Fibroblast of lung (primary cell): ENCODE data around the gene WWOX. TPM values are rescaled to one million over a fixed set of nuclear protein-coding genes. Genes with fewer than 3 reads are reported as not detected.
"Not testable (repeated sequence)": the region's sequence is repeated elsewhere in the genome, so short reads cannot be mapped to it uniquely, and the experiment has no call there.

ENCODE experiments used
- DNase-seq, 2 donors: peaks; one replicate each; pipeline versions ENCODE4 v3.0.0 to v3.0.0-alpha.2; 2010; ENCODE audit warnings: low read depth in 2 of 2
- H2AFZ ChIP-seq: 2 replicates; pipeline ENCODE4 v1.5.1; 2012; ENCODE audit warnings: low read length, control low read depth, inconsistent platforms
- H3K27ac ChIP-seq: 2 replicates; pipeline ENCODE4 v1.5.1; 2011; ENCODE audit warnings: low read length, control low read depth; ENCODE audit not compliant: insufficient read depth
- H3K27me3 ChIP-seq: 2 replicates; pipeline ENCODE4 v1.5.1; 2011; ENCODE audit warnings: mild to moderate bottlenecking, low read length; ENCODE audit not compliant: control insufficient read depth, insufficient read depth
- H3K36me3 ChIP-seq: 2 replicates; pipeline ENCODE4 v1.5.1; 2011; ENCODE audit warnings: low read length; ENCODE audit not compliant: control insufficient read depth, insufficient read depth
- H3K4me1 ChIP-seq: 2 replicates; pipeline ENCODE4 v1.5.1; 2011; ENCODE audit warnings: low read length; ENCODE audit not compliant: control insufficient read depth, insufficient read depth; ENCODE audit errors: extremely low read depth
- H3K4me2 ChIP-seq: 2 replicates; pipeline ENCODE4 v1.5.1; 2011; ENCODE audit warnings: low read length, control low read depth; ENCODE audit not compliant: insufficient read depth; ENCODE audit errors: extremely low read depth
- H3K4me3 ChIP-seq, 4 experiments: fragments of 200-600 bp in 1 of 4; sonication (generic) in 1 of 4; replicated peaks in 1 of 4; 2 replicates each; pipeline ENCODE4 v1.5.1; 2011 to 2016; ENCODE audit warnings: low read length in 4 of 4, low read depth in 3 of 4, mild to moderate bottlenecking in 3 of 4, control low read depth in 2 of 4, inconsistent platforms in 1 of 4, mixed read lengths in 1 of 4; ENCODE audit not compliant: insufficient read depth in 1 of 4; ENCODE audit errors: control extremely low read depth in 1 of 4
- H3K79me2 ChIP-seq: 2 replicates; pipeline ENCODE4 v1.5.1; 2012; ENCODE audit warnings: mild to moderate bottlenecking, low read length, inconsistent platforms; ENCODE audit not compliant: control insufficient read depth, insufficient read depth
- H3K9ac ChIP-seq: 2 replicates; pipeline ENCODE4 v1.5.1; 2011; ENCODE audit warnings: mild to moderate bottlenecking, low read length, control low read depth; ENCODE audit not compliant: insufficient read depth
- H3K9me3 ChIP-seq: 2 replicates; pipeline ENCODE4 v1.5.1; 2012; ENCODE audit warnings: low read depth, low read length; ENCODE audit not compliant: control insufficient read depth, insufficient read depth
- H4K20me1 ChIP-seq: 2 replicates; pipeline ENCODE4 v1.5.1; 2011; ENCODE audit warnings: low read length; ENCODE audit not compliant: control insufficient read depth, insufficient read depth; ENCODE audit errors: extremely low read depth
- CTCF ChIP-seq, 2 donors: IDR thresholded peaks in 1 of 2; conservative IDR thresholded peaks in 1 of 2; 1 replicate in 1 of 2; 2 replicates in 1 of 2; pipeline ENCODE4 v1.5.1; 2011 to 2012; ENCODE audit warnings: low read length in 2 of 2, control low read depth in 1 of 2, inconsistent platforms in 1 of 2, low read depth in 1 of 2, mild to moderate bottlenecking in 1 of 2
- EZH2 ChIP-seq: IDR thresholded peaks from 2 replicates; pipeline ENCODE4 v1.5.1; 2012; ENCODE audit warnings: low read length, control low read depth, mild to moderate bottlenecking; ENCODE audit errors: missing control alignments
- polyA plus RNA-seq, 2 donors: library from polyadenylated mRNA; depleted of rRNA in 1 of 2; stranded (reverse) in 1 of 2; unstranded in 1 of 2; fragments of >200 nt; gene quantifications; 2 replicates each; pipeline ENCODE4 v1.2.1, GENCODE V29; 2011 to 2012; ENCODE audit warnings: missing spikeins in 1 of 2
- total RNA-seq: library from RNA; depleted of rRNA; stranded (reverse); fragments of >200 nt; gene quantifications from 2 replicates; pipeline ENCODE4 v1.2.1, GENCODE V29; 2014

WWOX gene
- total and polyA plus RNA-seq, 2 donors (not counting 1 experiment from before 2014, with no cell fraction given): 5.6 to 16.3 TPM

GRCh38 chr16:79257953-79258490 lies 1158.6 kb downstream of the WWOX start:
- no peaks in the 10 kb centered on the region for H3K79me2 ChIP-seq
- no peaks in the 10 kb centered on the region for H3K36me3 ChIP-seq
- H3K9ac ChIP-seq: no peak overlapping the region
- no peak overlapping the region for H3K4me3 ChIP-seq
- H3K4me1 ChIP-seq: no peaks in the 10 kb centered on the region
- no peak overlapping the region for H2AFZ ChIP-seq
- DNase-seq: no peak
- TF ChIP-seq CTCF (conservative IDR thresholded peaks at IDR 0.05 in 1 of 2, IDR thresholded peaks at IDR 0.05 in 1 of 2; ENCODE audit: low read depth in 1 of 2, low read length in 2 of 2) (no peak), EZH2 (no peak)
- H4K20me1 ChIP-seq: no peaks in the 10 kb centered on the region
- no peaks in the 10 kb centered on the region for H3K9me3 ChIP-seq
- no peak overlapping the region for H3K27ac ChIP-seq
- H3K27me3 ChIP-seq: no peaks in the 10 kb centered on the region
- no peak overlapping the region for H3K4me2 ChIP-seq

- H3K27me3 ChIP-seq, H3K27ac ChIP-seq, H3K9ac ChIP-seq, H3K9me3 ChIP-seq, H3K4me1 ChIP-seq, DNase-seq, H3K4me3 ChIP-seq, H3K4me2 ChIP-seq, H3K79me2 ChIP-seq, H2AFZ ChIP-seq, H3K36me3 ChIP-seq, H4K20me1 ChIP-seq: not testable (repeated sequence)
Observed at GRCh38 chr16:79260890-79261289, 1161.4 kb downstream of the WWOX start.

- TF ChIP-seq EZH2 (no peak), CTCF (conservative IDR thresholded peaks at IDR 0.05 in 1 of 2, IDR thresholded peaks at IDR 0.05 in 1 of 2; ENCODE audit: low read depth in 1 of 2, low read length in 2 of 2) (no peak)
- Histone ChIP-seq H4K20me1 (no peaks in the 10 kb centered on the region), H3K9me3 (no peaks in the 10 kb centered on the region), H3K27me3 (no peaks in the 10 kb centered on the region), H3K4me1 (no peaks in the 10 kb centered on the region), H3K79me2 (no peaks in the 10 kb centered on the region), H3K9ac (no peak overlapping the region), H3K4me3 (no peak overlapping the region), H3K27ac (no peak overlapping the region), H3K4me2 (no peak overlapping the region), H2AFZ (no peak overlapping the region), H3K36me3 (no peaks in the 10 kb centered on the region)
- no peak for DNase-seq
Observed at GRCh38 chr16:79261481-79261940, 1162.1 kb downstream of the WWOX start.
